Chondrocyte (in vitro differentiated cells): ENCODE data around the gene TBC1D12. TPM values are rescaled to one million over a fixed set of nuclear protein-coding genes. Genes with fewer than 3 reads are reported as not detected.

Experiments used
- DNase-seq: peaks from one replicate; pipeline ENCODE4 v3.0.0; 2021; ENCODE audit warnings: mixed read lengths, low spot score
- H3K27ac Mint-ChIP-seq: one replicate; pipeline ENCODE4 v1.8.0; 2021; ENCODE audit warnings: mild to moderate bottlenecking, moderate library complexity, mixed read lengths; ENCODE audit not compliant: unreplicated experiment
- H3K27me3 Mint-ChIP-seq: 2 replicates; pipeline ENCODE4 v1.8.0; 2021; ENCODE audit warnings: low read depth, mixed read lengths
- H3K36me3 Mint-ChIP-seq: 2 replicates; pipeline ENCODE4 v1.8.0; 2021; ENCODE audit warnings: low read depth, mixed read lengths
- H3K4me1 Mint-ChIP-seq: 2 replicates; pipeline ENCODE4 v1.8.0; 2021; ENCODE audit warnings: low read depth, mild to moderate bottlenecking, mixed read lengths
- H3K4me3 Mint-ChIP-seq: one replicate; pipeline ENCODE4 v1.8.0; 2021; ENCODE audit warnings: mild to moderate bottlenecking, moderate library complexity, mixed read lengths; ENCODE audit not compliant: unreplicated experiment
- H3K9me3 Mint-ChIP-seq: 2 replicates; pipeline ENCODE4 v1.8.0; 2021; ENCODE audit warnings: low read depth, mixed read lengths
- CTCF ChIP-seq: fragments of 200-600 bp; sonication (generic); IDR thresholded peaks from 2 replicates; pipeline ENCODE4 v1.5.0; 2021; ENCODE audit warnings: antibody characterized with exemption, mild to moderate bottlenecking, moderate library complexity
- total RNA-seq: library from RNA; stranded (reverse); gene quantifications from 3 replicates; pipeline ENCODE4 v1.2.1, GENCODE V29; 2021

Gene TBC1D12
- total RNA-seq, 1 donor from 2014 or later, result 26.3 TPM

GRCh38 chr10:94407668-94408067 lies 5.3 kb downstream of the TBC1D12 start:
- Mint-ChIP-seq H3K27ac (peak overlapping the region; percentile 59), H3K27me3 (no peaks in the 10 kb centered on the region), H3K9me3 (no peaks in the 10 kb centered on the region), H3K4me3 (no peak overlapping the region), H3K36me3 (no peaks in the 10 kb centered on the region), H3K4me1 (peaks cover 80% of the 10 kb centered on the region)
- no peak for DNase-seq
- TF ChIP-seq CTCF, result no peak

- Mint-ChIP-seq H3K4me3 (peak overlapping the region; percentile 32), H3K27me3 (no peaks in the 10 kb centered on the region), H3K27ac (peak overlapping the region; percentile 72), H3K4me1 (peaks cover 94% of the 10 kb centered on the region), H3K36me3 (no peaks in the 10 kb centered on the region), H3K9me3 (no peaks in the 10 kb centered on the region)
- no peak for DNase-seq
- no peak for TF ChIP-seq CTCF
Measured at GRCh38 chr10:94409021-94409657, 6.8 kb downstream of the TBC1D12 start.

GRCh38 chr10:94411304-94411703 lies 9.0 kb downstream of the TBC1D12 start:
- Mint-ChIP-seq H3K36me3 (no peaks in the 10 kb centered on the region), H3K4me3 (no peak overlapping the region), H3K4me1 (peaks cover 98% of the 10 kb centered on the region), H3K27ac (peak overlapping the region; percentile 58), H3K9me3 (no peaks in the 10 kb centered on the region), H3K27me3 (no peaks in the 10 kb centered on the region)
- no peak for DNase-seq
- TF ChIP-seq CTCF, result no peak

GRCh38 chr10:94412449-94412848 lies 10.1 kb downstream of the TBC1D12 start:
- Mint-ChIP-seq H3K27ac (peak overlapping the region; percentile 93), H3K4me3 (peak overlapping the region; percentile 44)

GRCh38 chr10:94413361-94413760 lies 11.0 kb downstream of the TBC1D12 start:
- no peaks in the 10 kb centered on the region for H3K36me3 Mint-ChIP-seq
- no peak for TF ChIP-seq CTCF
- no peak for DNase-seq
- peaks cover 96% of the 10 kb centered on the region for H3K4me1 Mint-ChIP-seq
- H3K27me3 Mint-ChIP-seq, result no peaks in the 10 kb centered on the region
- peak overlapping the region; percentile 93 for H3K27ac Mint-ChIP-seq
- H3K4me3 Mint-ChIP-seq, result peak overlapping the region; percentile 26
- no peaks in the 10 kb centered on the region for H3K9me3 Mint-ChIP-seq

More at GRCh38 chr10:94412449-94412848, 10.1 kb downstream of the TBC1D12 start:
- H3K36me3 Mint-ChIP-seq, result no peaks in the 10 kb centered on the region
- no peak for TF ChIP-seq CTCF
- no peak for DNase-seq
- H3K4me1 Mint-ChIP-seq, result peaks cover 98% of the 10 kb centered on the region
- H3K27me3 Mint-ChIP-seq, result no peaks in the 10 kb centered on the region
- H3K9me3 Mint-ChIP-seq, result no peaks in the 10 kb centered on the region
